HG03175 (cell line): Measurements from ENCODE around the gene STRA6.

Experiments
- ATAC-seq: cut with Tn5 transposase; IDR thresholded peaks from one replicate; pipeline ENCODE4 v1.9.1; 2021; ENCODE audit warnings: mild to moderate bottlenecking, moderate library complexity; ENCODE audit not compliant: unreplicated experiment

Gene STRA6

DNA sequence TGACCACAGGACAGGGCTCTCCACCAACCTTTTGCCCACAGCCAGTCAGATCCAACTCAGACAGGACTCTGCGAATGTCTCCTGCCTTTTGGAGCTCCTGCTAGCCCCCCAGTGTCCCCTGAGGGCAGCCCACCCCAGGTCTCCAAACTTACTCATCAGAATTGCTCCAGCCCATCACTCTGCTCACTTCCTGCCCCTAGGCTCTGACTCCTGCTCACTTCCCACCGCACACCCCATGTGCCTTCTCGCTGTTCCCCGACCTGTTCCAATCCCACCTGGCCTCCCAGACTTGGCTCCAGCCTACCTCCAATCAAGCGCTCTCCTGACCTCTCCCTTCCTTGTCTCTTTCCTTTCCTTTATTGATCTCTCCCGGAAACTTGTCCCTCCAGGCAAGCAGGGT is 5.9 kb upstream of the STRA6 start:
- ATAC-seq: no peak

GRCh38 chr15:74207652-74208440 is 5.3 kb upstream of the STRA6 start:
- ATAC-seq: no peak

DNA sequence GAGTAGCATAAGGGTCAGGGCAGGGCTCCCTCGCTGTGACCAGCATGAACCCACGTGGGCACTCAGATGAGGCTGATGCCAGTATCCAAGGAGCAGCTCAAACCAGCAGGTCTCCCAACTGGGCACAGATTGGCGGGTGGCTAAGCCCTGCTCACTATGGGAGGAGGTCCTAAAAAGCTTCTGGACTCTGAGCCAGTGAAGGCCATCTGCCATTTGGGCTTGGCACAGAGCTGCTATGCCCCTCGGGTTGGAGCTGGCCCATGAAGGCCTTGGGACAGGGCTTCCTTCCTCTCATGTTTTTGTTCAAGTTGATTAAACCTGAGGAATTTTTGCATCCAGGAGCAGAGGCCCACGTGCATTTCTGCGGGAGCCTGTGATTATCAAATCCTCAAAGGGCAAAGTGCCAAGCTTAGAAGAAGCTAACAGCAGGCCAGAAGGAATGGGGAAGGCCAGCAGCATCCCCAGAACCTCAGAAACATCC is 4.3 kb upstream of the STRA6 start:
- no peak for ATAC-seq

- ATAC-seq: no peak
These were observed 3.0 kb upstream of the STRA6 start for GRCh38 chr15:74205582-74205947.

GRCh38 chr15:74203914-74204431 is 1.4 kb upstream of the STRA6 start:
- no peak for ATAC-seq

GRCh38 chr15:74201710-74202420 is 722 bp downstream of the STRA6 start:
- ATAC-seq: no peak

DNA sequence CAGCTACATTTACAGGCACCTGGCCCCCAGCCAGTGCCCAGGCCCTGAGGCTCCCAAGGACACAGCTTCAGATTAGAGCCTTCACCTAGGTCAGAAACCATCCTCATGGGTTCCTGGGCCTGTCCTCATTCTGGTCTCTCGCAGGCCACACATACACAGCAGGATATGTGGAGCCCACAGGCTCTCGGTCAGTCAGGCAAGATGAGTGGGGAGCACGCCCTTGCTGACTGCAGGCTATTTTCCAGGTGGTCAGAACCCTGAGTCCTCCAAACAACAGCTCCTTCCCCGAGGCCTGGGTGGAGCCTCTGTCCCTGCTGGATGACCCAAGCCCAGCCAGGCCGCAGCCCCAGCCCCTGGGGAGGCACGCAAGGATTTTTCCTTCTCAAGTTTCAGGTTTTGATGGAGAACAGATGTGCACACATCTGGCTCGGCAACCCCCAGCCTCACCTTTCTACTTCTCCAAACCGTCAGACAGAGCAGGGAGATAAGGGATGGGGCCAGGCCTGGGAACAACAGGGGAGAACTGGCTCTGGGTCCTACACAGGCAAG is 1.6 kb downstream of the STRA6 start:
- ATAC-seq: no peak

DNA sequence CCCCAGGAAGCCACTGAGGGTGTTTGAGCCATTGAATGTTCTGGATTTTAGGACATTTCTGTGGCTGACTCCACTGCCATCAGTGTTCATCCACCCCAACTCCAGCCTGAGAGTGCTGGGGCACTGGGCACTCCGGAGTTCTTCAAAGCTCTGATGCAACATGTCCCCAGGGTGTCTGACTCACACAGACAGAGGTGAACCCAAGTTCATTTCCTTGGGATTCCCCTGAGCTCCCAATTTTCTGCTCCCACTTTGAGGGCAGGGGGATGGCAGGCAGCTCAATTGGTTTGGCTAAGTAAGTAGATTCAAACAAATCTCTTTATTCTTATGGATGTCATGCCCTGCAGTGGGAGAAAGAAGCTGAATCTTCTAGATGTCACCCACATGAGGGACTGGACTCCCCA is 2.2 kb downstream of the STRA6 start:
- ATAC-seq: no peak

DNA sequence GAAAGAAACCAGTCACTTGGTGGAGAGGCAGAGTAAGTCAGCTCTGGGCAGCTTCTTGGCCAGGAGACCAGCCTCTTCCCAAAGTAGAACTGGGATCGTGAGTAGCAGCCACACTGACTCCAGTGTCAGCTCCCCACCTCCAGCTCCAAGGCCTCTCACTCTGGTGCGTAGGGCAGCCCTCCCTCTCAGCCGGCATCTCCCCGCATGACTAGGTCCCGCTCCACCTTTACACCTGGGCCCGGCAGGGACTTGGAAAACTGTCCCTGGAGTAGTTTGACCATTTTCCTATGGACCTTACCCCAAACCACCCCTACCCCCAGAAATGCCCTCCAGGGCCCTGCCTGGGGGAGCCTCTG is 3.3 kb downstream of the STRA6 start:
- ATAC-seq: no peak

DNA sequence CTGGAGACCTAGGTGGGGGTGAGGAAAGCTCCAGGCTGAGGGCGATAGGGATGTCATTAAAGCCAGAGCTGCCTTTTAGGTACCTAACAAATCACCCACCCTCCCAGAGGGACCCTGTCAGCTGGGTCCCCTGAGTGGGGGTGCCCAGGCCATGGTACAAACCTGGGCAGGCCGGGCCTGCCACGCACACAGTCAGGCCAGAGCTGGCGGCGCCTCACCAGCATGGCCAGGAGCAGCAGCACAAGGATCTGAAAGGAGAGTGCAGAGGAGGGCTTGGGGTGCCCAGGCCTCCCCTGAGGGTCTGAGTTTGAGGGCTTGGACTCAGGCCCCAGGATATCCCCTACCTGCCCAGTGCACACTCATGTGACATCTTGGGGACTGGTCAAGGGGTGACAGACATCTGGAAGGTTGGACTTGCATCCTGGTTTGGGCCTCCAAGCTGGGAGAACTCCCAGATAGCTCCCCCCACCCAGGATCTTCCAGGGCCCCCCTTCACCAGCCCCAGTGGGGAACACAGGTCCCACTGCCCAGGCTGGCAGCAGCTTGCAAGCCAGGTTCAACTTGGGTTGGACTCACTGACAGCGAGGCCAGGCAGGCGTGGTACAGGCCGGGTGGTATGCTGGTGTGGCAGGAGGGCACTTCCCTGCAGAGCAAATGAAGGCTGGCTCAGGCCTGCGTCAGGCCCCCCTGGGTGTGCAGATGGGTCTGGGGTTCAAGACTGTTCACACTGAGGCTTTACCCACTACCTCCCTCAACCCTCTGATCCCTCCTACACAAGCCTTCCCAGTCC is 5.2 kb downstream of the STRA6 start:
- no peak for ATAC-seq

DNA sequence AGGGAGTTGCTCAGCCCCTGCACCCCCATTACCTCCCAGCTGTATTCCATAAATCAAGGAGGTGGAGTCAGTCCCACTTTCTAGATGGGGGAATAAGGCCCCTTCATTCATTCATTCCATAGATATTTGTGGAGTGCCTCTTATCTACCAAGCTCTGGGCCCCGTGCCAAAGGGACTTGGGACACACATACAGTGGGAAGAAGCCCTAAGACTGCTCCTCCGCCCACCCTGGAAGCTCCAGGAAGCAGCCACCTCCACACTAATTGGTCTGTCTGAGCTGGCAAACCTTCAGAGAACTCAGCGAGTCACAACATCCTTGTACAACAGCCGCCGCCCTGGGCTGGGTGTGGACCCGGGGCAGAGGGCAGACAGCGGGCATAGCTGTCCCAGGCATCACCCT is 6.4 kb downstream of the STRA6 start:
- ATAC-seq: no peak

DNA sequence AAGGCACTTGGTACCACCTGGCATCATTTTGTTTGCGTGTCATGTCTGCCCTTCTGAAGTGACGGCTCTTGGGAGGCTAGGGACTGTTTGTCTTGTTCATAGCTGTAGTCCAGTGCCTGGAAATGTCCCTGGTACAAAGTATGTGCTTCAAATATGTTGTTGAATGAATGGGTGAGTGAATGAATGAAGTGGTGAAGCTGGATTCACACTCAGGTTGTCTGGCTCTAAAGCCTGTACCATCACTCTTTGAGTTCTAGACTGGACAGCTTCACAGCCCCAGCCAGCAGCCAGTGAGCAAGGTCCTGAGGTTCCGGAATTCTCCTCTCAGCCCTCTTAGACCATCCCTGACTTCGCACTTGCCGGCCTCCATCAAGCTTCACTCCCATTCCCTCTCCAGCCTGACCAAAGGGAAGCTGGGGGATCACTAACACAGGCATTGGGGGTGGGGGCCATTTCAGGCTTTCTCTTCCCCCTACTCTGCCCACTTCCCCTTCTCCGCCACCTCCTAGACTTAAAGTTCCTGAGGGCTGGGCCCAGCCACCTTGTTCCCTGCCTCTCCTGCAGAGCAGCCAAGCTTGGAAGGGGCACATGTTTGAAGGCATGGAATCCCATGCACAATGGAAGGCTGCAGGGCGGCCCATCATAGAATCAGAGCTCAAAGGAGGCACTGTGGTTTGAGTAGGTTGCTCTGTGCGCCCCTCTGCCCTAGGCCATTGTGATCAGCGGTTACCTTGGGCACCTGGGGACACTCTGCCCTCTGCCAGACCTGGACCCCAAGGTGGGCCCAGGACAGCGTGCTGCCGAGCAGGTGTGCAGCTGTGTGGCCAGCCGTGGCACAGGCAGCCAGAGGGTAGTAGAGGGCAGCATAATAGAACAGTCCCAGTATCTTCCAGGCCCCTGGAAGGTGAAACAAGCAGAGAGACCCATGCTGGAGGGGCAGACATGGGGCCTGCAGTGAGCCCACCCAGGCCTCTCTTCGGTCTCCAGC is 7.7 kb downstream of the STRA6 start:
- no peak for ATAC-seq

DNA sequence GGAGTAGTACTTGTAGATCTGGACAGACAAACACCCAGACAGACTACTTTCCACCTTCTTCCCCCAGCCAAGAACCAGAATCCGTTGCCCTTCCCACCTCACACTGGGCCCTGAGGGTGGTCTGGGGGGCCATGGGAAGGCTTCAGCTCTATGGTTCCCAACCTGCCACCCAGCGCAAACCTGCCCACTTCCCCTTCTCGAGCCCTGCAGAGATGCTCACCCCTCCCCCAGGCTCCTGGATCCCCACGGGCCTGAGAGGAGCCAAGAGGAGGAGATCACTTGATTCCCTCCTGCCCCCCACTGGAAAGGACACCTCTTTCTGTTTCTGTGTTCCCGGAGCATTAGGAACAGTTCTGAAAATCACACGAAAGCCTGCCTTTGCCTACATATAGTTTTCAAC is 8.7 kb downstream of the STRA6 start:
- ATAC-seq: no peak

GRCh38 chr15:74193299-74193718 is 9.3 kb downstream of the STRA6 start:
- no peak for ATAC-seq

DNA sequence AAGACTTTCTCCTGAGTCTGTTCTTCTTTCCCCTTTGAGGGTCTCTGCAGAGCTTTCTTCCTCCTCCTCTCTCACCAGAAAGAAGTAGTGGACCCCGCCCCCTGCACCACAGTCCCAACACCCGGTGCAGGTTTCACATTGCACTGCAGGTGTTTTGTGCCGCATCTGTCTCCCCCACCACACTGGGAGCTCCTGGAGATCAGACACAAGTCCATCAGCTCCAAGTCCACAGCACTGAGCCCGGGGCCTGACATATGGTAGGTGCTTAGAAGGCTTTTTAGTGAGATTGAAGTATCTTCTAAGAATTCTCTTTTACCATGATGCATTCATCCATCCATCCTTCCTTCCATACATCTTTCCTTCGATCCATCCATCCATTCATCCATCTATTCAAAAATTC is 9.8 kb downstream of the STRA6 start:
- ATAC-seq: no peak

- no peak for ATAC-seq
These were observed 10.8 kb downstream of the STRA6 start for GRCh38 chr15:74191798-74192197.

- ATAC-seq: no peak
These were observed 14.4 kb downstream of the STRA6 start for GRCh38 chr15:74188216-74188615.

DNA sequence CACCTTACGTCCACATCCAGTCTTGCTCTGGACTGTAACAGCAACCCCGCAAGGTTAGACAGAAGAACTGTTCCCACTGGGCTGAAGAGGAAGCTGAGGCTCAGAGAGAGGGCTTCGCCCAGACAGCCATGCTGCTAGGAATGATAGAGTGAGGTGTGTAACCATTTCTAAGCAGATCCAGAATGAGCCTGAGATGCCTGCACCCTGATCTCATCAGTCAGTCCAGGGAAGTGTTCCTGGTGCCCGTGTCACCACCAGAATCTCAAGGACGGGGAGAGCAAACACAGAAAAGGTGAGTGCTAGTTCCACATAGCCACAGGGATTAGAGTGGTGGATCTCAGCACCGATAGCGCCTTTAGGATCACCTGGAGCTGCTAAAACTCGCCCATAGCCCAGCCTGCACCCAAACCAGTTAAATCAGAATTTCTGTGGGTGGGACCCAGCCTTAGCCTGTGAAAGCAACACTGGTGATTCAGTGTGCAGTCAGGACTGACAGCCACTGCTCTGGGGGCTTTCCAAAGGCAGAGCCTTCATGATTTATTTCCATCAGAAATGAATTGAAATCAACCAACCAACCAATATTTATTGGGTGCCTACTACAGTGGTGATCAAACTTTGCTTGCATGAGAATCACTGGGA is 16.8 kb downstream of the STRA6 start:
- no peak for ATAC-seq

DNA sequence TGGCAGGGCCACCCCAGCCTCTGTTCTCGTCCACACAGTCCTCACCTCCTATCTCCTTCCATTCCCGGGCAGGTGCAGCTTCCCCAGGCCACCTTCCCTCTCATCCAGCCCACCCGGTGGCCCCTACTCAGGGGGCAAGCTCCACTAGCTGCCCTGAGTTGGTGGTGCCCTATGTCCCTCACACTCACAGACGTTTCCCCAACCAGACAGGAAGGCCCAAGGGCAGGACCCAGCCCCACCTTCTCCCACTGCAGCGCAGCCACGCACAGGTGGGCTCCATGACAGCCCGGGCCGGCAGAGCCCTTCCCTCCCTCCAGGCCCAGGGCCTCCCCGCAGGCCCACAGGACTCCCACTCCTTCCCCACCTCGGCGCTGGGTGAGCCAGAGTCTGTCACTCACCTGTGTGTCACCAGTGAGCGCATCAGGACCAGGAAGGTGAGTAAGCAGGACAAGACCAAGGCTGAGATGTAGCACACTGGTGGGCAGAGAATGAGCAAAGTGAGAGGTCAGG is 17.9 kb downstream of the STRA6 start:
- ATAC-seq: no peak
